ENCODE data around the gene HS3ST6. TPM values are rescaled to one million over a fixed set of nuclear protein-coding genes. Genes with fewer than 3 reads are reported as not detected.

The HS3ST6 gene
- total RNA-seq (2022; extraction: Qiagen RNA extraction; ENCODE audit: low read depth): 1.9 to 3.9 TPM (median 3.1 TPM) in 5 replicates

GRCh38 chr16:1918351-1919326 lies at the start of gene HS3ST6:
Gene HS3ST6, minus strand, starts transcription at chr16:1918415. Its CDS starts 92 bp downstream, at chr16:1918323.

GRCh38 chr16:1966460-1966859 lies 48.2 kb upstream of the HS3ST6 start, which contains the start of gene RNF151:
Gene RNF151, plus strand, starts transcription at chr16:1966856. Its CDS starts 26 bp downstream, at chr16:1966882.

GRCh38 chr16:1964506-1965395 lies 46.5 kb upstream of the HS3ST6 start, which contains the start of gene RPS2:
Gene RPS2, minus strand, starts transcription at chr16:1964826. Its CDS starts 201 bp downstream, at chr16:1964625.

GRCh38 chr16:1959269-1960039 lies 41.2 kb upstream of the HS3ST6 start, which contains the start of gene NDUFB10:
Gene NDUFB10, plus strand, starts transcription at chr16:1959538. Its CDS starts 87 bp downstream, at chr16:1959625.

GRCh38 chr16:1942810-1943726 lies 24.9 kb upstream of the HS3ST6 start, which contains the start of gene MSRB1:
Gene MSRB1, minus strand, starts transcription at chr16:1943199. Its CDS starts 43 bp downstream, at chr16:1943156.

GRCh38 chr16:1871974-1872635 lies 46.1 kb downstream of the HS3ST6 start, which contains the start of gene MEIOB:
Gene MEIOB, minus strand, starts transcription at chr16:1872164. Its CDS starts 3,989 bp downstream, at chr16:1868175.

Other genes starting within 250 kb of the HS3ST6 start
- 169 to 207 TPM (median 182 TPM) in 5 replicates for gene JPT2, start 240.1 kb downstream of the HS3ST6 start, total RNA-seq (2022; extraction: Qiagen RNA extraction; ENCODE audit: low read depth)
- gene MAPK8IP3, start 212.2 kb downstream of the HS3ST6 start, total RNA-seq (2022; extraction: Qiagen RNA extraction; ENCODE audit: low read depth): 36.1 to 58.0 TPM (median 52.2 TPM) in 5 replicates
- gene NME3, start 146.9 kb downstream of the HS3ST6 start, total RNA-seq (2022; extraction: Qiagen RNA extraction; ENCODE audit: low read depth): 29.4 to 60.4 TPM (median 53.3 TPM) in 5 replicates
- 5.4 to 12.9 TPM (median 9.9 TPM) in 5 replicates for gene EME2, start 145.6 kb downstream of the HS3ST6 start, total RNA-seq (2022; extraction: Qiagen RNA extraction; ENCODE audit: low read depth)
- gene MRPS34, start 145.3 kb downstream of the HS3ST6 start, total RNA-seq (2022; extraction: Qiagen RNA extraction; ENCODE audit: low read depth): 163 to 261 TPM (median 224 TPM) in 5 replicates
- 16.1 to 25.3 TPM (median 22.5 TPM) in 5 replicates for gene SPSB3, start 135.8 kb downstream of the HS3ST6 start, total RNA-seq (2022; extraction: Qiagen RNA extraction; ENCODE audit: low read depth)
- 56.7 to 88.8 TPM (median 76.9 TPM) in 5 replicates for gene NUBP2, start 135.5 kb downstream of the HS3ST6 start, total RNA-seq (2022; extraction: Qiagen RNA extraction; ENCODE audit: low read depth)
- gene IGFALS, start 124.7 kb downstream of the HS3ST6 start, total RNA-seq (2022; extraction: Qiagen RNA extraction; ENCODE audit: low read depth): 0.07 to 0.13 TPM in 2 of 5 replicates, not detected in the others
- gene HAGH, start 91.6 kb downstream of the HS3ST6 start, total RNA-seq (2022; extraction: Qiagen RNA extraction; ENCODE audit: low read depth): 57.8 to 69.7 TPM (median 62.0 TPM) in 5 replicates
- 42.2 to 49.6 TPM (median 45.3 TPM) in 5 replicates for gene FAHD1, start 91.2 kb downstream of the HS3ST6 start, total RNA-seq (2022; extraction: Qiagen RNA extraction; ENCODE audit: low read depth)
- 1.9 to 2.4 TPM (median 2.1 TPM) in 5 replicates for gene MEIOB, start 46.3 kb downstream of the HS3ST6 start, total RNA-seq (2022; extraction: Qiagen RNA extraction; ENCODE audit: low read depth)
- 27.0 to 33.5 TPM (median 29.9 TPM) in 5 replicates for gene MSRB1, start 24.8 kb upstream of the HS3ST6 start, total RNA-seq (2022; extraction: Qiagen RNA extraction; ENCODE audit: low read depth)
- 0.03 to 0.06 TPM in 2 of 5 replicates, not detected in the others for gene RPL3L, start 36.3 kb upstream of the HS3ST6 start, total RNA-seq (2022; extraction: Qiagen RNA extraction; ENCODE audit: low read depth)
- gene NDUFB10, start 41.1 kb upstream of the HS3ST6 start, total RNA-seq (2022; extraction: Qiagen RNA extraction; ENCODE audit: low read depth): 234 to 300 TPM (median 255 TPM) in 5 replicates
- 3,777 to 5,494 TPM (median 4,879 TPM) in 5 replicates for gene RPS2, start 46.4 kb upstream of the HS3ST6 start, total RNA-seq (2022; extraction: Qiagen RNA extraction; ENCODE audit: low read depth)
- not detected in 5 replicates for gene RNF151, start 48.4 kb upstream of the HS3ST6 start, total RNA-seq (2022; extraction: Qiagen RNA extraction; ENCODE audit: low read depth)
- gene TBL3, start 53.6 kb upstream of the HS3ST6 start, total RNA-seq (2022; extraction: Qiagen RNA extraction; ENCODE audit: low read depth): 33.8 to 44.9 TPM (median 36.1 TPM) in 5 replicates
- gene NOXO1, start 63.1 kb upstream of the HS3ST6 start, total RNA-seq (2022; extraction: Qiagen RNA extraction; ENCODE audit: low read depth): 0.14 to 0.29 TPM (median 0.25 TPM) in 5 replicates
- 26.3 to 42.5 TPM (median 39.7 TPM) in 5 replicates for gene GFER, start 65.8 kb upstream of the HS3ST6 start, total RNA-seq (2022; extraction: Qiagen RNA extraction; ENCODE audit: low read depth)
- gene SYNGR3, start 71.6 kb upstream of the HS3ST6 start, total RNA-seq (2022; extraction: Qiagen RNA extraction; ENCODE audit: low read depth): 6.4 to 7.6 TPM (median 6.9 TPM) in 5 replicates
- gene ZNF598, start 91.4 kb upstream of the HS3ST6 start, total RNA-seq (2022; extraction: Qiagen RNA extraction; ENCODE audit: low read depth): 44.1 to 62.0 TPM (median 55.9 TPM) in 5 replicates
- 0.74 to 1.3 TPM (median 0.99 TPM) in 5 replicates for gene NPW, start 101.4 kb upstream of the HS3ST6 start, total RNA-seq (2022; extraction: Qiagen RNA extraction; ENCODE audit: low read depth)
- 38.6 to 58.8 TPM (median 54.7 TPM) in 5 replicates for gene NHERF2, start 108.5 kb upstream of the HS3ST6 start, total RNA-seq (2022; extraction: Qiagen RNA extraction; ENCODE audit: low read depth)
- 34.0 to 46.7 TPM (median 42.0 TPM) in 5 replicates for gene NTHL1, start 129.4 kb upstream of the HS3ST6 start, total RNA-seq (2022; extraction: Qiagen RNA extraction; ENCODE audit: low read depth)
- gene TSC2, start 129.6 kb upstream of the HS3ST6 start, total RNA-seq (2022; extraction: Qiagen RNA extraction; ENCODE audit: low read depth): 34.3 to 44.5 TPM (median 38.4 TPM) in 5 replicates
- gene PKD1, start 217.5 kb upstream of the HS3ST6 start, total RNA-seq (2022; extraction: Qiagen RNA extraction; ENCODE audit: low read depth): 41.9 to 56.6 TPM (median 50.2 TPM) in 5 replicates
- gene RAB26, start 230.2 kb upstream of the HS3ST6 start, total RNA-seq (2022; extraction: Qiagen RNA extraction; ENCODE audit: low read depth): 3.0 to 4.5 TPM (median 3.3 TPM) in 5 replicates
- gene TRAF7, start 237.4 kb upstream of the HS3ST6 start, total RNA-seq (2022; extraction: Qiagen RNA extraction; ENCODE audit: low read depth): 39.0 to 67.9 TPM (median 55.5 TPM) in 5 replicates

All from A549 treated with DMSO at 1 μM for 4 hours (cell line).